H9 (cell line): ENCODE measurements around the gene NRG3. TPM values are rescaled to one million over a fixed set of nuclear protein-coding genes. Genes with fewer than 3 reads are reported as not detected.
A peak's percentile ranks its signal among the peaks of the same experiment; 100 is the strongest.

Experiments used
- DNase-seq: peaks from one replicate; pipeline ENCODE4 v3.0.0-alpha.2; 2017
- H2AFZ ChIP-seq: one replicate; pipeline ENCODE4 v1.6.1; 2013; ENCODE audit warnings: mild to moderate bottlenecking, low read length, control low read depth, moderate library complexity
- H2AK5ac ChIP-seq: 2 replicates; pipeline ENCODE4 v1.6.1; 2013; ENCODE audit warnings: low read length, control low read depth, mixed read lengths; ENCODE audit not compliant: insufficient read length
- H2BK120ac ChIP-seq: one replicate; pipeline ENCODE4 v1.6.1; 2013; ENCODE audit warnings: low read depth, mild to moderate bottlenecking, low read length, control low read depth, inconsistent platforms; ENCODE audit not compliant: poor library complexity, severe bottlenecking
- H2BK12ac ChIP-seq: 2 replicates; pipeline ENCODE4 v1.6.1; 2013; ENCODE audit warnings: low read length, control low read depth, mixed read lengths, low read depth; ENCODE audit not compliant: insufficient read length
- H2BK15ac ChIP-seq: 2 replicates; pipeline ENCODE4 v1.6.1; 2013; ENCODE audit warnings: low read depth, low read length, control low read depth
- H2BK20ac ChIP-seq: one replicate; pipeline ENCODE4 v1.6.1; 2013; ENCODE audit warnings: low read depth, mild to moderate bottlenecking, low read length, control low read depth, inconsistent platforms; ENCODE audit not compliant: poor library complexity, severe bottlenecking
- H2BK5ac ChIP-seq: 2 replicates; pipeline ENCODE4 v1.6.1; 2013; ENCODE audit warnings: low read length, control low read depth, mixed read lengths; ENCODE audit not compliant: insufficient read length
- H3K14ac ChIP-seq: 2 replicates; pipeline ENCODE4 v1.6.1; 2013; ENCODE audit warnings: low read length, control low read depth; ENCODE audit not compliant: insufficient read depth
- H3K18ac ChIP-seq: 2 replicates; pipeline ENCODE4 v1.6.1; 2013; ENCODE audit warnings: low read depth, mild to moderate bottlenecking, mixed read lengths, low read length, control low read depth; ENCODE audit not compliant: insufficient read length
- H3K23ac ChIP-seq: 2 replicates; pipeline ENCODE4 v1.6.1; 2013; ENCODE audit warnings: low read length, control low read depth, mixed read lengths, low read depth; ENCODE audit not compliant: insufficient read length
- H3K23me2 ChIP-seq: 2 replicates; pipeline ENCODE4 v1.6.1; 2013; ENCODE audit warnings: low read depth, mild to moderate bottlenecking, mixed read lengths, low read length, control low read depth; ENCODE audit not compliant: insufficient read length, poor library complexity, severe bottlenecking
- H3K27ac ChIP-seq: 2 replicates; pipeline ENCODE4 v1.5.1; 2013; ENCODE audit warnings: low read length, control low read depth, mixed read lengths, low read depth; ENCODE audit not compliant: insufficient read length
- H3K27me3 ChIP-seq: 2 replicates; pipeline ENCODE4 v1.6.1; 2013; ENCODE audit warnings: low read length, control low read depth, inconsistent platforms; ENCODE audit not compliant: insufficient read depth
- H3K4ac ChIP-seq: 2 replicates; pipeline ENCODE4 v1.6.1; 2013; ENCODE audit warnings: low read depth, mild to moderate bottlenecking, control low read depth, inconsistent platforms, low read length, moderate library complexity
- H3K4me1 ChIP-seq: 2 replicates; pipeline ENCODE4 v1.6.1; 2013; ENCODE audit warnings: low read length, control low read depth, inconsistent platforms; ENCODE audit not compliant: insufficient read depth
- H3K4me2 ChIP-seq: 2 replicates; pipeline ENCODE4 v1.6.1; 2013; ENCODE audit warnings: low read length, control low read depth, mixed read lengths; ENCODE audit not compliant: insufficient read length, insufficient read depth
- H3K56ac ChIP-seq: 2 replicates; pipeline ENCODE4 v1.6.1; 2013; ENCODE audit warnings: low read depth, mild to moderate bottlenecking, mixed read lengths, low read length, control low read depth; ENCODE audit not compliant: insufficient read length
- H3K79me1 ChIP-seq: 2 replicates; pipeline ENCODE4 v1.6.1; 2013; ENCODE audit warnings: low read depth, mild to moderate bottlenecking, moderate library complexity, low read length, control low read depth, inconsistent platforms; ENCODE audit not compliant: insufficient read depth, poor library complexity, severe bottlenecking
- H3K79me2 ChIP-seq: 2 replicates; pipeline ENCODE4 v1.6.1; 2013; ENCODE audit warnings: low read length, control low read depth, inconsistent platforms; ENCODE audit not compliant: insufficient read depth
- H3K9ac ChIP-seq: 2 replicates; pipeline ENCODE4 v1.6.1; 2013; ENCODE audit warnings: low read length, control low read depth, mixed read lengths; ENCODE audit not compliant: insufficient read length; ENCODE audit errors: extremely low read depth
- H3K9me3 ChIP-seq: one replicate; pipeline ENCODE4 v1.6.1; 2013; ENCODE audit warnings: low read depth, low read length, inconsistent platforms; ENCODE audit not compliant: control insufficient read depth
- H3T11ph ChIP-seq: one replicate; pipeline ENCODE4 v1.6.1; 2013; ENCODE audit warnings: mild to moderate bottlenecking, low read length, control low read depth, inconsistent platforms
- H4K20me1 ChIP-seq: one replicate; pipeline ENCODE4 v1.6.1; 2013; ENCODE audit not compliant: control insufficient read depth, insufficient read length, insufficient read depth
- H4K5ac ChIP-seq: 2 replicates; pipeline ENCODE4 v1.6.1; 2013; ENCODE audit warnings: low read depth, mild to moderate bottlenecking, mixed read lengths, low read length, control low read depth; ENCODE audit not compliant: insufficient read length
- H4K8ac ChIP-seq: replicated peaks from 2 replicates; pipeline ENCODE4 v1.6.1; 2013; ENCODE audit warnings: low read length, control low read depth, mixed read lengths, low read depth; ENCODE audit not compliant: insufficient read length
- H4K91ac ChIP-seq: 2 replicates; pipeline ENCODE4 v1.6.1; 2013; ENCODE audit warnings: low read depth, mild to moderate bottlenecking, moderate library complexity, mixed read lengths, low read length, control low read depth; ENCODE audit not compliant: insufficient read length
- H3K27ac Mint-ChIP-seq, 3 experiments: 2 replicates in 2 of 3; 3 replicates in 1 of 3; pipeline ENCODE4 v1.8.0; 2020 to 2021; ENCODE audit warnings: mixed read lengths in 3 of 3, mild to moderate bottlenecking in 1 of 3, moderate library complexity in 1 of 3
- H3K27me3 Mint-ChIP-seq: 2 replicates; pipeline ENCODE4 v1.8.0; 2021; ENCODE audit warnings: low read depth, mild to moderate bottlenecking, moderate library complexity, mixed read lengths
- H3K36me3 Mint-ChIP-seq, 3 experiments: 2 replicates in 2 of 3; 3 replicates in 1 of 3; pipeline ENCODE4 v1.8.0; 2020 to 2021; ENCODE audit warnings: low read depth in 3 of 3, mixed read lengths in 3 of 3; ENCODE audit not compliant: insufficient read depth in 1 of 3
- H3K4me1 Mint-ChIP-seq, 2 experiments: 2 replicates each; pipeline ENCODE4 v1.8.0; 2020; ENCODE audit warnings: mixed read lengths in 2 of 2
- H3K4me3 Mint-ChIP-seq, 2 experiments: 2 replicates in 1 of 2; 3 replicates in 1 of 2; pipeline ENCODE4 v1.8.0; 2020 to 2021; ENCODE audit warnings: mild to moderate bottlenecking in 2 of 2, mixed read lengths in 2 of 2, moderate library complexity in 1 of 2
- H3K9me3 Mint-ChIP-seq, 2 experiments: 2 replicates in 1 of 2; 3 replicates in 1 of 2; pipeline ENCODE4 v1.8.0; 2020; ENCODE audit warnings: mild to moderate bottlenecking in 2 of 2, mixed read lengths in 2 of 2, moderate library complexity in 1 of 2
- WGBS: extraction: QIAGEN DNeasy Blood & Tissue Kit; methylation state at CpG from one replicate; pipeline ENCODE4 v1.1.7; 2013; ENCODE audit warnings: missing lambda C conversion rate, low lambda C conversion rate, mixed read lengths; ENCODE audit not compliant: insufficient read length; ENCODE audit errors: extremely low coverage; 5-methylcytosine and 5-hydroxymethylcytosine counted together
- total RNA-seq: library from RNA; stranded (reverse); gene quantifications from 2 replicates; pipeline ENCODE4 v1.2.1, GENCODE V29; 2021
- TF ChIP-seq, protein P1 (sequence below): fragments of 200-600 bp; sonication (generic); conservative IDR thresholded peaks from 3 replicates; pipeline ENCODE4 v1.8.0; 2021; ENCODE audit warnings: antibody characterized with exemption, mild to moderate bottlenecking

The NRG3 gene
- total RNA-seq, 1 experiment from 2014 or later, result 1.6 TPM

GRCh38 chr10:81877596-81877995 is 2.6 kb downstream of the NRG3 start:
- Histone ChIP-seq H2BK20ac (no peak overlapping the region), H3T11ph (no peak overlapping the region), H3K23ac (no peak overlapping the region), H2BK120ac (no peak overlapping the region), H4K91ac (no peak overlapping the region), H2AFZ (no peak overlapping the region), H3K9ac (no peak overlapping the region), H3K4me1 (peaks cover 1% of the 10 kb centered on the region; the same call in 1 of the 2 replicates), H3K56ac (no peak overlapping the region), H4K8ac (no peak overlapping the region), H3K27me3 (peaks cover 10% of the 10 kb centered on the region), H3K4me2 (no peak overlapping the region), H2BK15ac (no peak overlapping the region), H3K79me2 (no peaks in the 10 kb centered on the region), H4K5ac (no peak overlapping the region), H4K20me1 (no peaks in the 10 kb centered on the region), H3K27ac (no peak overlapping the region), H3K9me3 (no peaks in the 10 kb centered on the region), H3K18ac (no peak overlapping the region), H3K14ac (no peak overlapping the region), H3K23me2 (peaks cover 23% of the 10 kb centered on the region), H3K79me1 (no peaks in the 10 kb centered on the region), H2BK12ac (no peak overlapping the region), H2AK5ac (no peak overlapping the region), H2BK5ac (no peak overlapping the region), H3K4ac (no peak overlapping the region)
- H3K4me3 Mint-ChIP-seq, result peak overlapping the region in 1 of 2 experiments; percentile 94; a peak in 3 of 5 replicates
- peaks cover 0 to 3% of the 10 kb centered on the region in 2 experiments; a peak in 4 of 5 replicates for H3K9me3 Mint-ChIP-seq
- H3K4me1 Mint-ChIP-seq, result peaks cover 35 to 60% of the 10 kb centered on the region in 2 experiments
- no peak for DNase-seq
- H3K36me3 Mint-ChIP-seq, result peaks cover 0 to 2% (median 0%) of the 10 kb centered on the region in 3 experiments; a peak in 2 of 7 replicates
- no peak overlapping the region for H3K27ac Mint-ChIP-seq
- H3K27me3 Mint-ChIP-seq, result peaks cover 53% of the 10 kb centered on the region
- TF ChIP-seq, protein P1, sequence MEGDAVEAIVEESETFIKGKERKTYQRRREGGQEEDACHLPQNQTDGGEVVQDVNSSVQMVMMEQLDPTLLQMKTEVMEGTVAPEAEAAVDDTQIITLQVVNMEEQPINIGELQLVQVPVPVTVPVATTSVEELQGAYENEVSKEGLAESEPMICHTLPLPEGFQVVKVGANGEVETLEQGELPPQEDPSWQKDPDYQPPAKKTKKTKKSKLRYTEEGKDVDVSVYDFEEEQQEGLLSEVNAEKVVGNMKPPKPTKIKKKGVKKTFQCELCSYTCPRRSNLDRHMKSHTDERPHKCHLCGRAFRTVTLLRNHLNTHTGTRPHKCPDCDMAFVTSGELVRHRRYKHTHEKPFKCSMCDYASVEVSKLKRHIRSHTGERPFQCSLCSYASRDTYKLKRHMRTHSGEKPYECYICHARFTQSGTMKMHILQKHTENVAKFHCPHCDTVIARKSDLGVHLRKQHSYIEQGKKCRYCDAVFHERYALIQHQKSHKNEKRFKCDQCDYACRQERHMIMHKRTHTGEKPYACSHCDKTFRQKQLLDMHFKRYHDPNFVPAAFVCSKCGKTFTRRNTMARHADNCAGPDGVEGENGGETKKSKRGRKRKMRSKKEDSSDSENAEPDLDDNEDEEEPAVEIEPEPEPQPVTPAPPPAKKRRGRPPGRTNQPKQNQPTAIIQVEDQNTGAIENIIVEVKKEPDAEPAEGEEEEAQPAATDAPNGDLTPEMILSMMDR, result no peak
- no CpG with 5 or more reads among the region's 2 CpGs for WGBS
